Neural progenitor cell (in vitro differentiated cells): ENCODE measurements around the gene BBX.

Experiments
- CTCF ChIP-seq: fragments of 200-600 bp; sonication (generic); IDR thresholded peaks from 2 replicates; pipeline ENCODE4 v1.5.1; 2017; ENCODE audit warnings: antibody characterized with exemption, mild to moderate bottlenecking
- EZH2phosphoT487 ChIP-seq: fragments of 200-600 bp; sonication (generic); IDR thresholded peaks from 2 replicates; pipeline ENCODE4 v1.6.1; 2017; ENCODE audit warnings: antibody characterized with exemption

- TF ChIP-seq CTCF (no peak), EZH2phosphoT487 (no peak)
Measured at GRCh38 chr3:107596639-107597038, 73.9 kb downstream of the BBX start.
